Activated CD4-positive, alpha-beta T cell treated with anti-CD3 and anti-CD28 coated beads for 48 hours (primary cell): ENCODE data around the gene GSTM2.
"Not testable (repeated sequence)": the region's sequence is repeated elsewhere in the genome, so short reads cannot be mapped to it uniquely, and the experiment has no call there.

Source experiments
- DNase-seq: peaks from one replicate; pipeline ENCODE4 v3.0.0-alpha.2; 2020

The GSTM2 gene

GRCh38 chr1:109685399-109685798 is 17.5 kb downstream of the GSTM2 start:
- not testable (repeated sequence) for DNase-seq

- not testable (repeated sequence) for DNase-seq
These were observed 18.0 kb downstream of the GSTM2 start for GRCh38 chr1:109685890-109686289.

- DNase-seq = not testable (repeated sequence)
These were observed 19.3 kb downstream of the GSTM2 start for GRCh38 chr1:109687109-109687508.

GRCh38 chr1:109687641-109688499 is 20.0 kb downstream of the GSTM2 start, which contains the start of gene GSTM1:
Gene GSTM1 (plus strand): TSS chr1:109687817. CDS start chr1:109687874, 57 bp downstream.
- no peak for DNase-seq

GRCh38 chr1:109689844-109690405 is 22.1 kb downstream of the GSTM2 start:
- no peak for DNase-seq

GRCh38 chr1:109691759-109692158 is 23.9 kb downstream of the GSTM2 start:
- no peak for DNase-seq

- DNase-seq = not testable (repeated sequence)
These were observed 26.5 kb downstream of the GSTM2 start for GRCh38 chr1:109694400-109694799.

- DNase-seq = not testable (repeated sequence)
These were observed 27.3 kb downstream of the GSTM2 start for GRCh38 chr1:109695138-109695537.

GRCh38 chr1:109697066-109697465 is 29.2 kb downstream of the GSTM2 start:
- DNase-seq = no peak

GRCh38 chr1:109697861-109698260 is 30.0 kb downstream of the GSTM2 start:
- not testable (repeated sequence) for DNase-seq

- DNase-seq = not testable (repeated sequence)
These were observed 35.1 kb downstream of the GSTM2 start for GRCh38 chr1:109702940-109703339.

- no peak for DNase-seq
These were observed 36.3 kb downstream of the GSTM2 start for GRCh38 chr1:109704173-109704572.

- DNase-seq = no peak
These were observed 37.6 kb downstream of the GSTM2 start for GRCh38 chr1:109705411-109705810.

GRCh38 chr1:109708949-109709348 is 41.1 kb downstream of the GSTM2 start:
- not testable (repeated sequence) for DNase-seq

- DNase-seq = not testable (repeated sequence)
These were observed 42.0 kb downstream of the GSTM2 start for GRCh38 chr1:109709822-109710221.

- DNase-seq = not testable (repeated sequence)
These were observed 43.9 kb downstream of the GSTM2 start, which contains the start of gene GSTM5 for GRCh38 chr1:109711593-109712320. Gene GSTM5 (plus strand): TSS chr1:109712251. CDS start chr1:109712313, 62 bp downstream.

GRCh38 chr1:109712321-109712864 is 44.5 kb downstream of the GSTM2 start:
- no peak for DNase-seq

- DNase-seq = no peak
These were observed 45.8 kb downstream of the GSTM2 start for GRCh38 chr1:109713636-109714035.

- DNase-seq = no peak
These were observed 47.0 kb downstream of the GSTM2 start for GRCh38 chr1:109714661-109715372.

GRCh38 chr1:109716121-109716520 is 48.3 kb downstream of the GSTM2 start:
- DNase-seq = no peak

- DNase-seq = no peak
These were observed 48.8 kb downstream of the GSTM2 start for GRCh38 chr1:109716570-109717090.

GRCh38 chr1:109717729-109718128 is 49.9 kb downstream of the GSTM2 start:
- no peak for DNase-seq
